ENCODE measurements around the gene SCN1B. TPM values are rescaled to one million over a fixed set of nuclear protein-coding genes. Genes with fewer than 3 reads are reported as not detected.

SCN1B gene
- total RNA-seq, 1 donor from 2014 or later: 21.8 TPM

- DNase-seq (ENCODE audit: low read depth): no peak
Measured at GRCh38 chr19:35073516-35073915, 43.2 kb downstream of the SCN1B start.

GRCh38 chr19:35073941-35074340 is 43.7 kb downstream of the SCN1B start:
- DNase-seq (ENCODE audit: low read depth): no peak

- DNase-seq (ENCODE audit: low read depth): no peak
Measured at GRCh38 chr19:35074426-35075201, 44.3 kb downstream of the SCN1B start.

- no peak for DNase-seq (ENCODE audit: low read depth)
Measured at GRCh38 chr19:35075202-35076025, 45.1 kb downstream of the SCN1B start.

- DNase-seq (ENCODE audit: low read depth): no peak
Measured at GRCh38 chr19:35076026-35076370, 45.7 kb downstream of the SCN1B start.

- DNase-seq (ENCODE audit: low read depth): no peak
Measured at GRCh38 chr19:35076657-35077056, 46.4 kb downstream of the SCN1B start.

GRCh38 chr19:35077411-35078223 is 47.3 kb downstream of the SCN1B start:
- no peak for DNase-seq (ENCODE audit: low read depth)

GRCh38 chr19:35079826-35080225 is 49.6 kb downstream of the SCN1B start:
- DNase-seq (ENCODE audit: low read depth): no peak

- DNase-seq (ENCODE audit: low read depth): no peak
Measured at GRCh38 chr19:35080613-35081170, 50.4 kb downstream of the SCN1B start.

GRCh38 chr19:35081201-35081600 is 50.9 kb downstream of the SCN1B start:
- peak; percentile 76 for DNase-seq (ENCODE audit: low read depth)

- no peak for DNase-seq (ENCODE audit: low read depth)
Measured at GRCh38 chr19:35083691-35084508, 53.6 kb downstream of the SCN1B start.

GRCh38 chr19:35084509-35084762 is 54.2 kb downstream of the SCN1B start:
- no peak for DNase-seq (ENCODE audit: low read depth)

- no peak for DNase-seq (ENCODE audit: low read depth)
Measured at GRCh38 chr19:35085947-35086346, 55.7 kb downstream of the SCN1B start.

GRCh38 chr19:35086455-35086854 is 56.2 kb downstream of the SCN1B start:
- DNase-seq (ENCODE audit: low read depth): peak; percentile 85

- no peak for DNase-seq (ENCODE audit: low read depth)
Measured at GRCh38 chr19:35087393-35087792, 57.1 kb downstream of the SCN1B start.

GRCh38 chr19:35088131-35088913 is 58.1 kb downstream of the SCN1B start:
- DNase-seq (ENCODE audit: low read depth): peak; percentile 91

GRCh38 chr19:35089554-35089953 is 59.3 kb downstream of the SCN1B start:
- DNase-seq (ENCODE audit: low read depth): no peak
